SU-DHL-6 (cell line): ENCODE measurements around the gene BBS4.

ENCODE experiments used
- EZH2phosphoT487 ChIP-seq: fragments of 200-600 bp; sonication (generic), shearing (Covaris generic); conservative IDR thresholded peaks from 2 replicates; pipeline ENCODE4 v1.6.1; 2018; ENCODE audit warnings: mild to moderate bottlenecking, antibody characterized with exemption, low read length, moderate library complexity, mixed read lengths
- TF ChIP-seq, protein P1 (sequence below): fragments of 200-600 bp; sonication (generic); IDR thresholded peaks from one replicate; pipeline ENCODE4 v1.5.1; 2017; ENCODE audit warnings: antibody characterized with exemption, mild to moderate bottlenecking, low read length, moderate library complexity; ENCODE audit not compliant: insufficient read depth, poor library complexity, severe bottlenecking

DNA sequence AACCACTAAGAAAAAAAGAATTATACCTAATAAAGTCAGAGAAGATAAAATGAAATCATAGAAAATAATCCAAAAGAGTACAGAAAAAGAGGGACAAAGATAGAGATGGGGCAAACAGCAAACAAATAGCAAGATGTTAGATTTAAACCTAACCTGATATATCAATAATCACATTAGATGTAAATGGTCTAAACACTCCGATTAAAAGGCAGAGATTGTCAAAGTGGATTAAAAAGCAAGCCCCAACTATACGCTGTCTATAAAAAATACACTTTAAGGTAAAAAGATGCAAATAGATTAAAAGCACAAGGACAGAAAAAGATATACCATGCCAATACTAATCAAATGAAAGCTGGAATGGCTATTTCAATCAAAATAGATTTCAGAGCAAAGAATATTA lies 80.8 kb downstream of the BBS4 start:
- TF ChIP-seq, protein P1, sequence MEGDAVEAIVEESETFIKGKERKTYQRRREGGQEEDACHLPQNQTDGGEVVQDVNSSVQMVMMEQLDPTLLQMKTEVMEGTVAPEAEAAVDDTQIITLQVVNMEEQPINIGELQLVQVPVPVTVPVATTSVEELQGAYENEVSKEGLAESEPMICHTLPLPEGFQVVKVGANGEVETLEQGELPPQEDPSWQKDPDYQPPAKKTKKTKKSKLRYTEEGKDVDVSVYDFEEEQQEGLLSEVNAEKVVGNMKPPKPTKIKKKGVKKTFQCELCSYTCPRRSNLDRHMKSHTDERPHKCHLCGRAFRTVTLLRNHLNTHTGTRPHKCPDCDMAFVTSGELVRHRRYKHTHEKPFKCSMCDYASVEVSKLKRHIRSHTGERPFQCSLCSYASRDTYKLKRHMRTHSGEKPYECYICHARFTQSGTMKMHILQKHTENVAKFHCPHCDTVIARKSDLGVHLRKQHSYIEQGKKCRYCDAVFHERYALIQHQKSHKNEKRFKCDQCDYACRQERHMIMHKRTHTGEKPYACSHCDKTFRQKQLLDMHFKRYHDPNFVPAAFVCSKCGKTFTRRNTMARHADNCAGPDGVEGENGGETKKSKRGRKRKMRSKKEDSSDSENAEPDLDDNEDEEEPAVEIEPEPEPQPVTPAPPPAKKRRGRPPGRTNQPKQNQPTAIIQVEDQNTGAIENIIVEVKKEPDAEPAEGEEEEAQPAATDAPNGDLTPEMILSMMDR: no peak
- TF ChIP-seq EZH2phosphoT487: no peak
